Colonic mucosa (tissue), 4 donors: ENCODE measurements around the gene NUF2. TPM values are rescaled to one million over a fixed set of nuclear protein-coding genes. Genes with fewer than 3 reads are reported as not detected.
"Not testable (repeated sequence)": the region's sequence is repeated elsewhere in the genome, so short reads cannot be mapped to it uniquely, and the experiment has no call there.

ENCODE experiments used
- DNase-seq: peaks from one replicate; pipeline ENCODE4 v3.0.0-alpha.2; 2020
- H3K27ac ChIP-seq: fragments of 200-600 bp; one replicate; pipeline ENCODE4 v1.8.0; 2021
- H3K27me3 ChIP-seq: fragments of 200-600 bp; one replicate; pipeline ENCODE4 v1.8.0; 2021
- H3K36me3 ChIP-seq: fragments of 200-600 bp; one replicate; pipeline ENCODE4 v1.8.0; 2021
- H3K4me1 ChIP-seq: fragments of 200-600 bp; one replicate; pipeline ENCODE4 v1.8.0; 2021; ENCODE audit warnings: mild to moderate bottlenecking
- H3K4me3 ChIP-seq: fragments of 200-600 bp; one replicate; pipeline ENCODE4 v1.8.0; 2021
- H3K9ac ChIP-seq, 2 donors: one replicate each; pipeline ENCODE4 v1.7.0; 2013; ENCODE audit warnings: control low read depth in 2 of 2, low read depth in 2 of 2, low read length in 2 of 2
- H3K9me3 ChIP-seq: fragments of 200-600 bp; one replicate; pipeline ENCODE4 v1.8.0; 2021
- intact Hi-C: fragments of 100-400 bp; cut with DNase I; formaldehyde crosslinking; loops from one replicate; pipeline ENCODE4 v1.14.1; 2022
- total RNA-seq, 2 donors: library from RNA; stranded (reverse); fragmentation: NEBNext Ultra II Directional in 1 of 2; extraction: Animal tissue kit (Norgen Biotek cat#: 25700) in 1 of 2; gene quantifications; one replicate each; pipeline ENCODE4 v1.2.1, GENCODE V29; 2021
- TF ChIP-seq, protein P1 (sequence below): fragments of 200-600 bp; IDR thresholded peaks from one replicate; pipeline ENCODE4 v1.8.0; 2022; ENCODE audit warnings: antibody characterized with exemption, mild to moderate bottlenecking
- donor health status: healthy.
- donor health status: DM: no; HTN: no; CAD: no.
- donor health status: DM: no; HTN: no; CAD: no.

Gene NUF2
- total RNA-seq, result 10 to 100 TPM in 1 of 2 donors, 1 to 10 TPM in 1; 6.8 to 17.6 TPM

GRCh38 chr1:163321311-163322305 lies at the start of gene NUF2:
Gene NUF2, plus strand, starts transcription at chr1:163321954. Its CDS starts 4,098 bp downstream, at chr1:163326052.
- intact Hi-C loops, result no loop called here
- H3K9ac ChIP-seq, result peak within 1 kb of the TSS; percentile 41 to 80
- TF ChIP-seq, protein P1, sequence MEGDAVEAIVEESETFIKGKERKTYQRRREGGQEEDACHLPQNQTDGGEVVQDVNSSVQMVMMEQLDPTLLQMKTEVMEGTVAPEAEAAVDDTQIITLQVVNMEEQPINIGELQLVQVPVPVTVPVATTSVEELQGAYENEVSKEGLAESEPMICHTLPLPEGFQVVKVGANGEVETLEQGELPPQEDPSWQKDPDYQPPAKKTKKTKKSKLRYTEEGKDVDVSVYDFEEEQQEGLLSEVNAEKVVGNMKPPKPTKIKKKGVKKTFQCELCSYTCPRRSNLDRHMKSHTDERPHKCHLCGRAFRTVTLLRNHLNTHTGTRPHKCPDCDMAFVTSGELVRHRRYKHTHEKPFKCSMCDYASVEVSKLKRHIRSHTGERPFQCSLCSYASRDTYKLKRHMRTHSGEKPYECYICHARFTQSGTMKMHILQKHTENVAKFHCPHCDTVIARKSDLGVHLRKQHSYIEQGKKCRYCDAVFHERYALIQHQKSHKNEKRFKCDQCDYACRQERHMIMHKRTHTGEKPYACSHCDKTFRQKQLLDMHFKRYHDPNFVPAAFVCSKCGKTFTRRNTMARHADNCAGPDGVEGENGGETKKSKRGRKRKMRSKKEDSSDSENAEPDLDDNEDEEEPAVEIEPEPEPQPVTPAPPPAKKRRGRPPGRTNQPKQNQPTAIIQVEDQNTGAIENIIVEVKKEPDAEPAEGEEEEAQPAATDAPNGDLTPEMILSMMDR, result no peak
- no peaks in the 10 kb centered on the region for H3K9me3 ChIP-seq
- DNase-seq, result peak; percentile 98
- H3K36me3 ChIP-seq, result no peaks in the 10 kb centered on the region
- no peaks in the 10 kb centered on the region for H3K27me3 ChIP-seq
- no peaks in the 10 kb centered on the region for H3K4me1 ChIP-seq
- peak within 1 kb of the TSS; percentile 73 for H3K4me3 ChIP-seq
- peak within 1 kb of the TSS; percentile 24 for H3K27ac ChIP-seq

DNA sequence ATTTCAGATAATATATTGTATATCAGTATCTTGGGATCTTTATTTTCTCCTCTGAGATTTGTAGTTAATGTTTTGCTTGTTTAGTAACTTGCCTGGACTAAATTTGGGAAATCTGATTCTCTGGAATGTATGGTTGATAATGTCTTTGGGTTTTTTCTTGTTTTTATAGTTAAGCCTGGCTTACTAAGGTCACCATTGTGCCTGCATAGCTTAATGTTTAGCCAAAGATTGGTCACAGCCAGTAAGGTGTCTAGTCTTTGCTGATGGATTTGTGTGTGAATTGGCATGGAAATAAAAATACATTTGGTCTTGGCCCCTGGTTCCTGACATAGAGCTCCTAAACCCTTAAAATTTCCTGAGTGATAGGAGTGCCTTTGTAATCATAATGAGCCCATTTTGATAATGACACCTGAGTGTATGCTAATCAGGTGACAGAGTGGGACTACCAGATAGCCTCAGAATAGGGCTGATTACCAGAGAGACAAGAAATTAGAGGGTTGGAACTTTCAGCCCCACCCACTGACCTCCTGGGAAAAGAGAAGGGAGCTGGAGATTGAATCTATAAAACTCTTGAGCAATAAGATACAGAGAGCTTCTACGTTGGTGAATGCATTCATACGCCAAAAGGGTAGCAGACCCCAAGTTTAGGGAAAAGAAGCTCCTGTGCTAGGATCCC lies 47.9 kb upstream of the NUF2 start:
- DNase-seq, result no peak
- intact Hi-C loops, result no loop called here
- Histone ChIP-seq H3K4me1 (no peaks in the 10 kb centered on the region), H3K9me3 (no peaks in the 10 kb centered on the region), H3K27me3 (no peaks in the 10 kb centered on the region), H3K27ac (no peak overlapping the region), H3K9ac (no peak overlapping the region), H3K36me3 (no peaks in the 10 kb centered on the region), H3K4me3 (no peak overlapping the region)
- TF ChIP-seq, protein P1, result no peak

DNA sequence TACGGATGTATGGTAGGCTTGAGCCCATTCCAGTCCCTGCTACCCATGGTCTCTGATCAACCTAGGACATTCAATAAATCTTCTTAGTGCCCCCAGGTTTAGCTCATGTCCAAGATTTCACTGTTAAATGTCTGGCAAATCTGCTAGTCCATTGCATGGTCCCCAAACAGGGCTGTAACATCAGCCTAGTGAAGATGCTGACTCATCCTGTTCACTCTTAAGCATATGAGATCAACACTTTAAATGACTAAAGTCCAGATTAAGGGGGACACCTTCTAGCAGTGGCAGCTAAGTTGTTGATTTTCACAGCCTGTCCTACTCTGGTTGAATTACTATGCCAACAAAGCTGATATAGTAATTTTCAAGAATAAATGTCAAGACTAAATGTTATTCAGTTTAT lies 46.5 kb upstream of the NUF2 start:
- no peaks in the 10 kb centered on the region for H3K9me3 ChIP-seq
- DNase-seq, result no peak
- no peak overlapping the region for H3K9ac ChIP-seq
- intact Hi-C loops, result no loop called here
- no peaks in the 10 kb centered on the region for H3K4me1 ChIP-seq
- no peaks in the 10 kb centered on the region for H3K27me3 ChIP-seq
- TF ChIP-seq, protein P1, result no peak
- H3K36me3 ChIP-seq, result no peaks in the 10 kb centered on the region
- no peak overlapping the region for H3K27ac ChIP-seq
- no peak overlapping the region for H3K4me3 ChIP-seq

GRCh38 chr1:163278602-163279001 lies 43.2 kb upstream of the NUF2 start:
- intact Hi-C loops, result no loop called here
- no peaks in the 10 kb centered on the region for H3K27me3 ChIP-seq
- no peak overlapping the region for H3K4me3 ChIP-seq
- H3K9me3 ChIP-seq, result no peaks in the 10 kb centered on the region
- H3K36me3 ChIP-seq, result no peaks in the 10 kb centered on the region
- H3K27ac ChIP-seq, result no peak overlapping the region
- H3K9ac ChIP-seq, result no peak overlapping the region
- no peaks in the 10 kb centered on the region for H3K4me1 ChIP-seq
- TF ChIP-seq, protein P1, result no peak
- no peak for DNase-seq

- H3K9me3 ChIP-seq, H3K4me3 ChIP-seq, H3K4me1 ChIP-seq, H3K27me3 ChIP-seq, intact Hi-C loops, DNase-seq, H3K36me3 ChIP-seq, H3K9ac ChIP-seq, H3K27ac ChIP-seq: not testable (repeated sequence)
These were observed 36.9 kb upstream of the NUF2 start for GRCh38 chr1:163284867-163285266.
